Tibial artery (tissue), 4 donors: Measurements from ENCODE around the gene FOXK1.
A peak's percentile ranks its signal among the peaks of the same experiment; 100 is the strongest.

Experiments
- DNase-seq, 2 donors: peaks; one replicate each; pipeline ENCODE4 v3.0.0-alpha.2; 2019
- H3K27ac ChIP-seq, 2 donors: fragments of 200-600 bp; sonication (generic) in 1 of 2; 1 replicate in 1 of 2; 2 replicates in 1 of 2; pipeline ENCODE4 v1.5.1; 2018 to 2019; ENCODE audit warnings: mild to moderate bottlenecking in 1 of 2
- H3K27me3 ChIP-seq, 2 donors: fragments of 200-600 bp; sonication (generic) in 1 of 2; one replicate each; pipeline versions ENCODE4 v1.5.1 to v1.6.0; 2016 to 2019
- H3K36me3 ChIP-seq, 3 donors: fragments of 200-600 bp; sonication (generic) in 2 of 3; one replicate each; pipeline ENCODE4 v1.5.1; 2016 to 2019; ENCODE audit warnings: mild to moderate bottlenecking in 2 of 3
- H3K4me1 ChIP-seq, 4 donors: fragments of 200-600 bp; sonication (generic) in 2 of 4; 1 replicate in 3 of 4; 2 replicates in 1 of 4; pipeline ENCODE4 v1.5.1; 2016 to 2019
- H3K4me3 ChIP-seq, 2 donors: fragments of 200-600 bp; sonication (generic) in 1 of 2; 1 replicate in 1 of 2; 2 replicates in 1 of 2; pipeline ENCODE4 v1.5.1; 2018 to 2019; ENCODE audit warnings: mild to moderate bottlenecking in 2 of 2
- H3K9me3 ChIP-seq, 3 donors: fragments of 200-600 bp; sonication (generic) in 1 of 3; one replicate each; pipeline ENCODE4 v1.5.1; 2016 to 2019
- CTCF ChIP-seq, 2 experiments: fragments of 200-600 bp in 1 of 2; fragments of 450-650 bp in 1 of 2; IDR thresholded peaks; one replicate each; pipeline ENCODE4 v1.5.1; 2017 to 2019; ENCODE audit warnings: antibody characterized with exemption in 2 of 2, mild to moderate bottlenecking in 1 of 2, moderate library complexity in 1 of 2
- intact Hi-C: fragments of 100-400 bp; cut with DNase I; formaldehyde crosslinking; loops from one replicate; pipeline ENCODE4 v1.15.0; 2023; ENCODE audit warnings: low total_unique reads

Gene FOXK1

GRCh38 chr7:4659551-4660286 is 22.4 kb upstream of the FOXK1 start:
- Histone ChIP-seq H3K4me3 (no peak overlapping the region), H3K27me3 (no peaks in the 10 kb centered on the region), H3K4me1 (peaks cover 0 to 1% (median 0%) of the 10 kb centered on the region in 4 donors), H3K27ac (no peak overlapping the region), H3K36me3 (no peaks in the 10 kb centered on the region), H3K9me3 (peaks cover 0 to 9% (median 4%) of the 10 kb centered on the region in 3 donors)
- intact Hi-C loops = loop anchor here (1.0 kb wide), 1 partner anchor 18 kb away; no protein-coding TSS in a partner anchor
- no peak for TF ChIP-seq CTCF (IDR thresholded peaks at IDR 0.05)
- DNase-seq = no peak

GRCh38 chr7:4661871-4662270 is 20.2 kb upstream of the FOXK1 start:
- peaks cover 0 to 9% (median 4%) of the 10 kb centered on the region in 3 donors for H3K9me3 ChIP-seq
- peaks cover 0 to 21% (median 8%) of the 10 kb centered on the region in 4 donors for H3K4me1 ChIP-seq
- DNase-seq = no peak
- intact Hi-C loops = no loop called here
- no peak overlapping the region for H3K27ac ChIP-seq
- no peak for TF ChIP-seq CTCF (IDR thresholded peaks at IDR 0.05)
- H3K4me3 ChIP-seq = no peak overlapping the region
- no peaks in the 10 kb centered on the region for H3K36me3 ChIP-seq
- no peaks in the 10 kb centered on the region for H3K27me3 ChIP-seq

GRCh38 chr7:4663239-4664018 is 18.7 kb upstream of the FOXK1 start:
- Histone ChIP-seq H3K36me3 (no peaks in the 10 kb centered on the region), H3K4me1 (peaks cover 0 to 36% (median 19%) of the 10 kb centered on the region in 4 donors), H3K4me3 (no peak overlapping the region), H3K27ac (no peak overlapping the region), H3K27me3 (no peaks in the 10 kb centered on the region), H3K9me3 (peaks cover 0 to 9% (median 4%) of the 10 kb centered on the region in 3 donors)
- intact Hi-C loops = no loop called here
- no peak for DNase-seq
- no peak for TF ChIP-seq CTCF (IDR thresholded peaks at IDR 0.05)

- Histone ChIP-seq H3K4me1 (peaks cover 0 to 55% (median 30%) of the 10 kb centered on the region in 4 donors), H3K4me3 (no peak overlapping the region), H3K27me3 (no peaks in the 10 kb centered on the region), H3K27ac (peak overlapping the region; percentile 65 to 82), H3K36me3 (no peaks in the 10 kb centered on the region), H3K9me3 (no peaks in the 10 kb centered on the region)
- TF ChIP-seq CTCF (IDR thresholded peaks at IDR 0.05) = no peak
- no peak for DNase-seq
- intact Hi-C loops = no loop called here
These were observed 16.4 kb upstream of the FOXK1 start for GRCh38 chr7:4665661-4666060.

- Histone ChIP-seq H3K27me3 (no peaks in the 10 kb centered on the region), H3K4me1 (peaks cover 0 to 55% (median 30%) of the 10 kb centered on the region in 4 donors), H3K9me3 (no peaks in the 10 kb centered on the region), H3K27ac (peak overlapping the region; percentile 51 to 82), H3K4me3 (peak overlapping the region; percentile 3 to 19), H3K36me3 (no peaks in the 10 kb centered on the region)
- intact Hi-C loops = no loop called here
- peak in 1 of 2 donors; percentile 69 for DNase-seq
- TF ChIP-seq CTCF (IDR thresholded peaks at IDR 0.05) = no peak
These were observed 14.2 kb upstream of the FOXK1 start for GRCh38 chr7:4667776-4668509.
